Colon (tissue), 2 donors: ENCODE results near the gene DENND2C.

ENCODE experiments used
- FAIRE-seq: peaks from 2 replicates; lab custom pipeline; 2012; peaks lifted over from hg19 to GRCh38; lab: Jason Lieb, UNC
- donor health status: control.
- donor health status: control.

DENND2C gene

DNA sequence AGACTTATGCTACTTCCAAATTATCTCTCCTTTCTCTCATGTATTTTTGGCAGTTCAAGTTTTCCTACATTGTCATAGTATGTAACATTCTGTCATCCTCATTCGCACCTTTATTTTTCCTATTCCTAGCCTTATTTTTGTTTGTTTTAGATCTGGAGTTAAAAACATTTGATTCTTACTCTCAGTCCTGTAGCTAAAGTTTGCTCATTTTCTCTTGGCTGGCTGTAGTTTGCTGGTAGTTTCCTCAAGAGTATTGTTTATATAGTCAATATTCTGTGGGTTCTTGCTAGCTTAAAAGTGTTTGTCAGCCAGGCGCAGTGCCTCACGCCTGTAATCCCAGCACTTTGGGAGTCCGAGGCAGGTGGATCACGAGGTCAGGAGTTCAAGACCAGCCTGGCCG is 129.0 kb downstream of the DENND2C start:
- FAIRE-seq = no peak

DNA sequence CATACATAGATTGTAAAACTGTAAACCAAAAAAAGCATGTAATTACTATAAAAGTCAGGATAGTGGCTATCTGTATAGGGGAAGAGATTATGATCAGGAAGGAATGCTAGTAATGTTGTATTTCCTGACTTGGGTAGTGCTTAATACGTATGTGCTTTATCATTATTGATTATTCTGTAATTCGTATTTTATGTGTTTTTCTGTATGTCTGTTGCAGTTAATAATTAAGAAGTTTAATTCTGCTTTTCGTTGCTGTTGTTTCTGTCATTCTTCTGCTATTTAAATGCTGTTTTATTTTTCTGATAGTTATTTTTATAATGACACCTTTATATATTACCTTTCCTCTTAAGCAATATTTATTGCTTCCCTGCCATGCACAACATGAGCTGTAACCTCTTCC is 129.6 kb downstream of the DENND2C start:
- FAIRE-seq = no peak

DNA sequence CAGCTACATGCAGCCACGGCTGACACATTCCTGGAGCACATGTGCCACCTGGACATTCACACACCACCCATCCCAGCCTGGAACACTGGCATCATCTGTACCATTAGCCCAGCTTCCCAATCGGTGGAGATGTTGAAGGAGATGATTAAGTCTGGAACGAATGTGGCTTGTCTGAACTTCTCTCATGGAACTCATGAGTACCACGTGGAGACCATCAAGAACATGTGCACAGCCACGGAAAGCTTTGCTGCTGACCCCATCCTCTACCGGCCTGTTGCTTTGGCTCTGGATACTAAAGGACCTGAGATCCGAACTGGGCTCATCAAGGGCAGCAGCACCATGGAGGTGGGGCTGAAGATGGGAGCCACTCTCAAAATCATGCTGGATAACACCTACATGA is 133.8 kb downstream of the DENND2C start:
- FAIRE-seq = no peak

DNA sequence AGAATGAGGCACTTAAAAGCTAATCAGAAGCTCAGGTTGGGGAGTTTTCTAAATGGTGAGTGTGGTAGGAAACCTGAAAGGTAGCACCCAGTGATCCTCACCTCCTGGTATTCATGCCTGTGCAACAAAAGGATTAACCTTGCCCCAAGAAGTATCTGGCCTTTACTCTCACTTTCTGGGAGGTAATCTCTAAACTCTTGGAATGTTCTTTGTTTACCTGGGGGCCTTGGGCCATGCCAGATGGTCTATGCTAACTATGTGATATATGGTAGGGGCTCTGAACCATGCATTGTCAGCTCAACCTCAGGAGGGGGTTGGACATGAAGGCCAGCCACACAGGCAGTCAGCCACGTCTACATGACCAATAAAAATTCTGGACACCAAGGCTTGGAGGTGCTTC is 134.4 kb downstream of the DENND2C start:
- FAIRE-seq = no peak
